Stimulated activated CD8-positive, alpha-beta memory T cell treated with anti-CD3 and anti-CD28 coated beads, Interleukin-12 subunit alpha, Interleukin-12 subunit beta, amount 100 ng/mL, for 24 hours (primary cell): ENCODE results near the gene TDRD7.

Experiments used
- DNase-seq: peaks from one replicate; pipeline ENCODE4 v3.0.0-alpha.2; 2020; ENCODE audit errors: extremely low read depth

Gene TDRD7

DNA sequence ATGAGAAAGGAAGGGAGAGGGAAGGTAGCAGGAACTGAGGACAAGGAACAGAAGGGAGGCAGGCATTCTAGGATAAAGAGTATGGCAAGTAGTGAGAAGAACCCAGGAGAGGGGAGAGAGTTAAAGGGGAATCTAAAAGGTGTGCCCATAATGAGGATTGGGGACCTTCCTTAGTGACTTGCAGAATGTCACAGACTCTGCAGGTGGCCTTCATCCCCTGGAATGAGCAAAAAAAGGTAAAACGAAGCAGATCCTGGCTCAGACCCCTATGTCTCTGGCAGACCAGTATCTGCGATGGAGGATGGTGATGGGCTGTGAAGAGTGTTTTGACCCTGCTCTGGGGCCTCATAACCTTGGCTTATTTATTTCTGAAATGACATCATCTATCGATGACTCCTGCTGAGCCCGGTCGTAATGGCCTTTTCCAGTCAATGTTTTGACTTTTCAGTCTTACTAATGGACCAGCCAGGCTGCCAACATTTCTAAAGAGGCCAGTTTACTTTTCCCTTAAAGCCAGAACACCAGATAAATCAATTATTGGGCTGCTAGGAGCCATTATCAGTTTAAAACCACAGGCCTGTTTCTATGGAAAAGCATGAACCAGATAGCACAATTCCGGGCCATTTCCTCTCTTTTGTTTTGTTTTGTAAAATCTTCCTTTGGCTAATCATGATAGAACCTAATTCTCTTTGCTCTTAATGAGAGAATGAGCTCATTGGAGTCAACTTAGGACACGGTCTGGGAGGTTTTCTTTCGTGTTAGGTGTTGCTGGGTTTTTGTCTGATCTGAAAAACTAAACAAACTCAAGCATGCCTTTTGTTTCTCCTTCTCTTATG is 92.7 kb downstream of the TDRD7 start:
- DNase-seq: no peak

DNA sequence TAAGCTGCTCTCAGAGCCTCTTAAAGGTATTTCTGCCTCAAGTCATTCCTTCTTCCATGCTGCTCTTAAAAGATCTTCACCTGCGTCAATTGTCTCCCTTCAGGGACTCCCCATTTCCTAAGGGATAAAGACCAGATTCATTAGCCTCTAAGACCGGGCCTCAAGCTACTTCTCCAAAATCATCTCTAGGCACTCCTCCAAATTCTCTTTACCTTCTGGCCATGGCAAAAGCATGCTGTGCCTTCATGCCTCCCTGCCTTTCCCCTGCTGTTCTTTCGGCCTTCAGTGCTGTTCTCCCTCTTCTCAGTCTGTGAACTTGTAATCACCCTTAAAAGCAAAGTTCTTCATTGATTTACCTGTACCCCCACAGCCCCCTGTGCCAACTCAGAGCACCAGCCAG is 93.9 kb downstream of the TDRD7 start:
- no peak for DNase-seq

DNA sequence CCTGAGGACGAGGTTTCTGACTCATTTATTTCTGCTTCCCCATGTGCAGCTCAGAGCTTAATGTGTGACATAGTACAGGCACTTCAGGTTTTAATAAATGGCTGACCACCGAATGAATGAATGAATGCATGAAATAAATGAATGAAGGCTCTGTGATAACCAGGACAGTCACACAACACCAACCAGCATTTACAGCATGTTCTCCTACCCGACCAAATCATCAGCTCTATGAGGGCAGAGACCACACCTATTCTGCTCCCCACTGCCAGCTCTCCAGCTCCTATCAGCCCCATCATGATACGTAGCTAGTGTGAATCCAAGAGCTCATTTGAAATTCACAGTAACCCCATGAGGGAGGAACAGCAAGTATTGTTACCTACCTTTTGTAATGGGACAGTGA is 94.4 kb downstream of the TDRD7 start:
- DNase-seq: no peak

DNA sequence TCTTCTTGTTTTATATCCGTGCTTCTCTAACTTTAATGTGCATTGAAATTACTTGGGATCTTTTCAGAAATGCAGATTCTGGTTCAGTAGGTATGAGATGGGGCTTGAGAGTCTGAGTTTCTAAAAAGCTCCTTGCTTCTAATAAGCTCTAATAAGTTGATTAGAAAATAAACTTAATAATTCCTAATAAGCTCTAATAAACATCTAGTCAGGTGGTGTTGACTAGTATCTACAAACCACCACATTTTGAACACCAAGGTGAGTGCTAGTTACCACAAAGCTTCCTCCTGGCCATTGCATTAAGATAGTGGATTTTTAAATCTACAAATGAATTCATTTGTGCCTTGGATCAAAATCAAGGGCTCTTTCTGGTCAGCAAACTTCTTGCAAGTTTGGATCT is 94.9 kb downstream of the TDRD7 start:
- no peak for DNase-seq

DNA sequence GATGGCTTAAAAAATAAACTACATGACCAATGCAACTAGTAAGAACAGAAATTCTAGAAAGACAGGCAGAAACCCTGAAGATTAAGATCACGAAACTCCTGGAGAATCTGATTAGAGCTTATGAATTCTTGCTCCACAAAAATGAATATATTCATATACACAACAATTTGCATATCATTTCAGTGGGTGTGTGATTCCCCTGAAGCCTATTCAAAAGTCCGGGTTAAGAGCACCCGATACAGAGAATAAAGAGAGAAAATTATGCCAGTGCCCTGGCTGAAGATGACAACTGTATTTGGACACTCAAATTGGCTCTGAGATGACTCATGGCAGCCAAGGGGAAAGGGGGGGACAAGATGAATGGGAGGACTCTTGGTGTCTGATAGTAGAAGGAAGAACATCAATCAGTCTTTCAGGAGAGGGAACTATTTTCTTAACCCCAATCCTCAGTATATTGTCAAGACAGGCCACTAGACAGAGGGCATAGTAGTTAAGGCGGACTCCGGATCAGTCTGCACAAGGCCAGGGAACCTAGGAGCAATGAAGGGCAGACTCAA is 95.6 kb downstream of the TDRD7 start:
- no peak for DNase-seq

DNA sequence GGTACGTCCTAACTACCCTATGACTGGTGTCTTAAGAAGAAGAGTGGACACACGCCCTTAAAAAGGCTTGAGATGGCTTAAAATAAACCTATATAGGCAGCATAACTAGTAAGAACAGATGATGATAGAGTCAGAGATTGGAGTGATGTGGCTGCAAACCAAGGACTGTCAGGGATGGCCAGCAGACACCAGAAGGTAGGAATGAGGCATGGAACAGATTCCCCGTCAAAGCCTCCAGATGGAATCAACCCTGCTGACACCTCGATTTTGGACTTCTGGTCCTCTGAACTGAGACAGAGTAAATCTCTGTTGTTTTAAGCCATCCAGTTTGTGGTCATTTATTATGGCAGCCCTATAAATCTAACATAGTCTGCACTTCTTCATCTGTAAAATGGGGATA is 97.0 kb downstream of the TDRD7 start:
- no peak for DNase-seq

DNA sequence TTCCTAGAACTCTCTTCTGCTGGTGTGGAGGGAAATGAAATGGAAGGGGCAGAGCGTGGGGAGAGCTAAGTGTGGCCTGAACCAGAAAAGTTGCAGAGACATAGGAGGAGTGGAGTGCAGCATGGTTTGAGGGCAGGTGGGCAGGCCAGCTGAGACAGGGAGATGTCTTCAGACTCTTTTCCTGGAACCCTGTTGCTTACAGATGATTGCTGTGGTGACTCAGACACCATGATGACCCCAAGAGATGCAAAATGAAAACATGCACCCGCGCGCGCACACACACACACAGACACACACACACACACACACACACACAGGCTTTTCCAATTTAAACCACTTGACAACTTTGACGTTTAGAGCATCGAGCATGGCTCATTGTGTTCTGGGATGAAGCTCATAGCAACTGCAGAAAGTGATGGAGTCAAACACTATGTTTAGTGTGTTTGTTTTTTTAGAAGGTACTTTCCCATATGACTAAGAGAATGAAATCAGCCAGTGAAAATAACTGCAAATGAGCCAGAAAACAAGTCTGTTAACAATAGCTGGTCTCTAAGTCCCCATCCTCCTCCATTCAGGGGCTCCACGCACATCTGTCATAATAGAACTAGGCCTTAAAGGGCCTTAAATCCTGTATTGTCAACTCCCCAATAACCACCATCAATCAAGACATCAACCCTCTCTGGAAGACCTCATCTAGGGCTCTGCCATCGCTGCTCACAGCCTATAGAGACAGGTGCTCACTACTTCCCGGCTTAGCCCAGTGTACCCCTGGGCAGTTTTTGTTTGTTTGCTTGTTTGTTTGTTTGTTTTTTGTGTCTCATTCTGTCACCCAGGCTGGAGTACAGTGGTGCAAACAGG is 99.1 kb downstream of the TDRD7 start:
- no peak for DNase-seq

DNA sequence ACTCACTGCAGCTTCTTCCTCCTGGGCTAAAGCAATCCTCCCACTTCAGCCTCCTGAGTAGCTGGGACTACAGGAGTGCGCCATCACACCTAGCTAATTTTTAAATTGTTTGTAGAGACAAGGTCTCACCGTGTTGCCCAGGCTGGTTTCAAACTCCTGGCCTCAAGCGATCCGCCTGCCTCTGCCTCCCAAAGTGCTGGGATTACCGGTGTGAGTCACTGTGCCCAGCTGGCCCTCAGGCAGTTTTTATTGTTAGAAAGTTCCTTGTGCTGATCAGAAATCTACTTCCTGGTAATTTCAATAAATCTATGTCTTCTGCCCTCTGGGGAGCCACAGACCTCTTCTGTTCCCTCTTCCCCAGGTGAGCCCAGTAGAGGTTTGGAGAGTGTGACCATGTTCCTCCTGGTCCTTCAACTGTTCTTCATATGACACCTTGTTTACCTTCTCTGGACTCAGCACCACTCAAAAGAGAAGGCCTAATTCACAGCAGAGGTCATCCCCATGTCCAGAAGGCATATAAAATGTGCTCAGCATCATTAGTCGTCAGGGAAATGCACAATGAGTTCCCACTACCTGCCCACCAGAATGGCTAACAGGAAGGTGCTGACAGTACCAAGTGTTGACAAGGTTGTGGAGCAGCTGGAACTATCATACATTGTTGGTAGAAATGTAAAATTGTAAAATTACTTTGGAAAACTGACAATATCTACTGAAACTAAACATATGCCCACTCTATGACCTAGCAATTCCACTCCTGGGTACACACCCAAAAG is 99.9 kb downstream of the TDRD7 start:
- DNase-seq: no peak

DNA sequence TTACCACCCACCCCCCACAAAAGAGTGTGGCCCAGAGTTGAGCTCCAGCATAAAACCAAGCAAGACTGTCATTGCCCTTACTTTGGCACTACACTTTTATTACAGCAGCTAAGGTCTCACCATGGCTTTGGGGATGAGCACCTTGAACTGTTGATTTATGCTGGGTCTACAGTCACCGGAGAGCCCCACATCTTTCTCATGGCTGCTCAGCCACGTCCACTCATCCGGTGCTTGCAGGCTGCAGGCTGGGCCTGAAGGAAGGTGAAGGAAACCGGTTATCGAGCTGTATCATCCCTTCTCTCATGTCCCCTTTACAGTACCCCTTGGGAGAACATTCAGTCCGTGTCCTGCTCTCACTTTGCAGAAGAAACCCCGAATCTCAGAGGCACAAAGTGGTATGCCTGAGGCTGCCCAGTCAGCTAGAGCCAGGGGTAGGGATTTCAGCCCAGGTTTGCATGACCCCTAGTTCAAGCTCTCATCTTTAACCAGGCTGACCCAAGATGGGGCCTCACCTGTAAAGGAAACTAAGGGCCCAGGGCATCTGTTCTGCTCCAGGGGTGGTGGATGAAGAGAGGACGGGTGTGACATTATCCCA is 101.2 kb downstream of the TDRD7 start:
- no peak for DNase-seq

DNA sequence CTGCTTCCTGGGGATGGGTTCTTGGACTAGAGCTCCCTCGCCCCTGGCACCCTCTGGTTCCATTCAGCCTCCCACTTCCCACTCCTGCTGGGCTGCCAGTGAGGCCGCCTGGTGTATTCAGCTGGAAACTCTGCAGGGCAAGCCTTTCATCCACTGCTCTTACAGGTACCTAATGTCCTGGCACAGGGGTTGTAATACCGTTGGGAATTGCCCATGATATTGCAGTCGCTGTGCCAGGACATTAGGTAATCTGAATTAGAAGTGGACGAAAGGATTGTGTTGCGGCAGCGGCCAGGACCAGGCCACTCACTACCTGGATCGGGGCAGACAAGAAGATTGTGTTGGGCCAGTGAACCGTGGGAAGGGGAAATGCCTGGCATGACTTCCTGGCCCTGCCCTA is 102.6 kb downstream of the TDRD7 start:
- no peak for DNase-seq

DNA sequence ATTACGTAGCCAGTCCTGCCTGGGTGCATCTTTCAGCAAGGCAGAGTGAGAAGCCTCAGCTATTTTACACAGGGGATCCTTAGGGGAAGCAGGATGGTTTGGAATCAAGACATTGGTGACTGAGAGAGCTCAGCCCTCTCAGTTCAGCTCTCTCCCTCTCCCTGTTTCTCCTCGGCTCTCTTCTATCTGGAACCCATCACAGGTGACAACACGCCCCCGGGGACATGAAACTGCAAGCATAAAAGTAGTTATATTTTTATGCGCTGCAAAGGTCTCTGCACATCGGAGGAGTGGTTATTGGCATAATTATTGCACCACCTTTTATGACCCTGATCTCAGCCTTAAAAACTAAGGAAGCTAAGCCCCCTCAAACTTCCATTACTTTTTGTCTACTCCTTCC is 103.8 kb downstream of the TDRD7 start:
- no peak for DNase-seq

DNA sequence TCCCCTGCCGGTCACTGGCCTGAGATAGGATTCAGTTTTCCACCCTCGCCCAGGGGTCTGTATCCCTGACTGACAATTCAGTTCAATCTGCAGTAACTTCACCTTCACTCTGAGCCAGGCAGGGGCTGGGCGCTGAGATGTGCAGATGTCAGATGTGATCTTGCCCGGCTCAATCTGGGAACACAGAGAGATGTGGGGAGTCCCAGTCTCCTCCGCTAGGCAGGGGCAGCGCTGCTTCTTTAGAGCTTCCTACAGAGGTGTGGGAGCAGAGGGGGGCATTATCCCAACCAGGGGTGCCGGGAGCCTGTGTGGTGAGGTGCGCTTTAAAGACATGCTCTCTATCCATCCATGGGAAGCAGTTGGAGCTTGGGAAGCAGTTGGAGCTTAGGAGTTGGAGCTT is 104.2 kb downstream of the TDRD7 start:
- DNase-seq: no peak

DNA sequence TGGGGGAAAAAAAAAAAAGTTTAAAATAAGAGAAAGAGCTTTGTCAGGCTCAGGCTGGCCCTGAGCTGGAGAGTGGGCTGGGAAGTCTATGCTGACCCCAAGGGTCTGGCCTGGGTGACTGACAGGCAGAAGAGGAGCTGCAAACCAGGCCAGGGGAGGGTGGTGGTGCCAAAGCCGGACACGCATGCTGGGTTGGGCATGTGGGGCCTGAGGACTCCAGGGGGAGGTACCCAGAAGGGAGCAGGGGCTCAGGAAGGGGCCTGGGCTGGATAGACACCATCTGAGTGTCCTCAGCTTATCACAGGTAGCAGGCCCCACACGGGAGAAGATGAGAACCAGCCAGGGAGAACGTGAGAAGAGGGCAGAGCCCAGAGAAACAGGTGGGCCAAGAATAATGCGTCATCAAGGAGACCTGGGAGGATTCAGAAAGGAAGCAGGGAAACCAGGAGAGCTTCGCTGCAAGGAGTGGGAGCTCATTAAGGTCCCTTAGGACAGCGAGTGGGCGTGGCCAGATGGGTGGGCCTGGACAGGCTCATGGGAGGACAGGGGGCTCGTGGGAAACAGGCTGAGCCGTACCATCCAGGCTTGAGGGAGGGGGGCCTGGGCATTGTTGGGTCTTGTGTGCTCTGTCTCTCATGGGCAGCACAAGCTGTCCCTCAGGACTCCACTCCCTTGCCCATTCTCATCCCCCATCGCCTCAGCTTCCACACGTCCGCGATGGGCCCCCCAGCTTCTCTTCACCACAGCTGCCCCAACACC is 105.6 kb downstream of the TDRD7 start:
- DNase-seq: no peak

DNA sequence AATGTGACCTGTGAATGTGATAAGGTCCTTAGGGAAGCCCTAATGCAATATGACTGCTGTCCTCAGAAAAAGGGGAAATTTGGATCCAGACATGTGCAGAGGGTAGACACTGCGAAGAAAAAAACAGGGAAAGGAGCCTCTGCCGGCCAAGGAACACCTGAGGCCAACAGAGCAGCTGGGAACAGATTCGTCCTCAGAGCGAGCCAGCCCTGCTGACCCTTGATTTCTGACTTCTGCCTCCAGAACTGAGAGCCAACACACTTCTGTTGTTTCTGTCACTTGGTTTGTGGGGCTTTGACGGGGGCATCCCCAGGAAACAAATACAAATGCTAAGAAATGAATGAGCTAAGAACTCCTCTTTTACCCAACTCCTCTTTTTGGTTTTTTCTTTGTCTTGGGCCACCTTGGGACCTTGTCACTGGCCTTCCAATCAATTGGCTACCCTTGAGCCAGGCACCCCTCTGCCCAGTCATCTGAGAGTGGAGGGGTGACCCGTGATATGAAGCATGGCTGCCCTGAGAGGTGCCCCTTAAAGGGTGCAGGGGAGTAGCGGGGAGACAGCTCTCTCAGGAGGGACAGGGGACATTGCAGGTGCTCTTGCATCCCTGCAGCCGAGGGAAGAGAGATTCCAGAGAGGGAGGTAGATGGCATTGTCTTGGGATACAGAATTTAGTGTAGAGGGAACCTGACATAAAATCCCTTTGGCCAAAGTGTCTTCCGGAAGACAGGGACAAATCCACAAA is 106.4 kb downstream of the TDRD7 start:
- no peak for DNase-seq

DNA sequence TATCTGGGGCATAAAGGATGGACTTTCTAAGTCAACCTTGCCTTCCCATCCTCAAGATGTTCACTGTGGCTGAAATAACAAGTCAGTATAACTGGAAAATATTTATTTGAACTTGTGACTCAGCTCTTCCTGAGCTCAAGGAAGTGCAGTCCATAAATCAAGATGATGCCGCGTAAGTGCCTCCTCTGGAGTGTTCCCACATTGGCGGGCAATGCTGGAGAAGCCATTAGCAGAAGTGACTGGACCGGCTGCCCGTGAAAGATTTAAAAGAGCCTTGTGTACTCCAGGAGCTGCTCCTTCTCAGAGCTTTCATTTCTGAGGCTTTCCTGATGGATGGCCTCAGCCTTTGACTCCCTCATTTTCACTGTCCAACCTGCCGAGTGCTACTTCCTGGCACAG is 107.0 kb downstream of the TDRD7 start:
- DNase-seq: no peak

DNA sequence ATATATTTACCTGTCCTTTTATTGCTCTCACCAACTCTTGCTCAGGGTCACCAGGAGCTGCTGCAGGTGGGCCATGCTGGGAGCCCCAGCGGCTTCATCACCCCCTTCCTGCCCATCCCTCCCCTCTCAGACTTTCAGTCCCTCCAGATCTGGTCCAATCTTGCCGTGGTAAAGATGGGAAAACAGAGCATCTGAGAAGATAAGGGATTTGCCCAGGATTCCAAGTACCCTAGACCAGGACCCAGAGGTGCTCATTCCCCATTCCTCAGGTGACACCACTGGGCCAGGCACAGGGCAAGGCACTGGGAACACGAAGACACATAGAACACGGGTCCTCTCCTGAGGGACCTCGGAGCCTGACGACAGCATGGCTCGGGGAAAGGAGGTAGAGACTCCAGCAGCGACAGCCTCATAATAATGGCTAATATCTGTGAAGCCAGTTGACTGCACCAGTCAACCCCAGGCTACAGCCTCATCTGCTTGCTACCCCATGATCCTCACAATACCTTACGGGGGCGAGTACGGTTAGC is 107.6 kb downstream of the TDRD7 start:
- no peak for DNase-seq

DNA sequence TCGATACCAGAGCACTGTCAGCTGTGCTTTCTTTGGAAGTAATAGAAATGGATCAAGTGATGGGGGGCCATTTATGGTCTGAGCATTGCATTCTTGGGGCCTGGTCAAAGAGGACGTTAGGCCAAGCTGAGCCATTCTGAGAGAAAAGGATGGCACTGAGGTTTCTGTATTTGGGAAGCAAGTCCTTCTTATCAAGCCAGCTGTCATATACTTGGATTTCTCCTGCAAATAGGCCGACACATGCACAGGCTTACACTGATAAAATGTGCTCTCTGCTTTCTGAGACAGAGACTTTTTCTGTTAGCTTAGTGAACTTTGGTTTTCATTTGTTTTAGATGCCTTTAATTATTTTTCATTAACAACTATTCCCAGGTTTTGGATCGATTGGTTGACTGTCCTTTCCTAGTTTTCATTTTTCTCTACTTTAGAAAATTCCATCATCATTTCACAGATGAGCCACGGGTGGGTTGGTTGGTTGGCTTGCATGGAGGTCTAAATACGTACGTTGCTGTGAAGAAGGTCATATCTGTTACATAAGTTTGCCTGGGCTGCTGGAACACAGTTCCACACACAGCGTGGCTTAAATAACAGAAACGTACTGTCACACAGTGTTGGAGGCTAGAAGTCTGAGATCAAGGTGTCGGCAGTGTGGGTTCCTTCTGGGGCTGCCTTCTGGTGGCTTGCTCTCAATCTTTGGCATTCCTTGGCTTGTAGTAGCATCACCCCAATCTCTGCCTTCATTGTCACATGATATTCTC is 109.9 kb downstream of the TDRD7 start:
- DNase-seq: no peak

DNA sequence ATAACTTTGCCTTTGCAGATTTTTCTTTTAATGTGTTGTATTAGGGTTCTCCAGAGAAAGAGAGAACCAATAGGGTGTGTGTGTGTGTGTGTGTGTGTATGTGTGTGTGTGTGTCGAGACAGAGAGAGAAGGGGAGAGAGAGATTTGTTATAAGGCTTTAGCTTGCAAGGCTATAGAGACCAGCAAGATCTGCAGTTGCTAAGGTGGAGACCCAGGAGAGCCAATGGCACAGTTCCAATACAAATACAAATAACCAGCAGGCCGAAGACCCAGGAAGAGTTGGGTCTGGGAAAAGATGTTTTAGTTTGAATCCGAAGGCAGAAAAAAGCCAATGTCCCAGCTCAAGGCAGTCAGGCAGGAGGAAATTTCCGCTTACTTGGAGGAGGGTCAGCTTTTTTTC is 112.5 kb downstream of the TDRD7 start:
- DNase-seq: no peak

DNA sequence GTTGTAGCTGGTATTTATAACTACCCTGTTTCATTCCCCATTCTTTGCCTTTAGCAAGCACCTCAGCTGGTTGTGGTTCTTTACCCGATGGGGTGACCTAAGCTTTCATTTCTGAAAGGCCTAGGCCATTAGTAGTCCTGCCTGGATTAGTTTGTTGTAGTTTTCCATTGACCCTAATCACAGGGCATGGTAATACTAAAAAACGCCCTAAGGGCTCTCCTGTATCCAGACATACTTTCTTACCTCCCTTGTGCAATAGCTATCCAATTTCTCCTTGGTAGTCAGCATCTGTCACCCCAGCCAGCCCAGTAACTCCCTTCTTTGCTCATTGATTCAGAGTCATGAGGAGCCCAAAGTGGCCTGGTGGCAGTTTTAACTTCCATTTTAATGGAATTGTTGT is 113.6 kb downstream of the TDRD7 start:
- DNase-seq: no peak
